ENCODE measurements around the gene HAGH.
"Not testable (repeated sequence)": the region's sequence is repeated elsewhere in the genome, so short reads cannot be mapped to it uniquely, and the experiment has no call there.

The HAGH gene

GRCh38 chr16:1809281-1809801 lies 17.3 kb downstream of the HAGH start:
- DNase-seq = no peak

- no peak for DNase-seq
Observed at GRCh38 chr16:1808691-1809090, 17.9 kb downstream of the HAGH start.

GRCh38 chr16:1807626-1808025 lies 19.0 kb downstream of the HAGH start:
- DNase-seq = no peak

- DNase-seq = no peak
Observed at GRCh38 chr16:1800701-1801100, 25.9 kb downstream of the HAGH start.

- not testable (repeated sequence) for DNase-seq
Observed at GRCh38 chr16:1799263-1799662, 27.4 kb downstream of the HAGH start.

GRCh38 chr16:1794908-1795666 lies 31.5 kb downstream of the HAGH start:
- no peak for DNase-seq

GRCh38 chr16:1794221-1794871 lies 32.3 kb downstream of the HAGH start:
- no peak for DNase-seq

GRCh38 chr16:1793578-1794220 lies 32.9 kb downstream of the HAGH start, which contains the start of gene IGFALS:
IGFALS (minus strand) TSS chr16:1793705; CDS start chr16:1793652, 53 bp downstream.
- DNase-seq = no peak

- no peak for DNase-seq
Observed at GRCh38 chr16:1792836-1793577, 33.6 kb downstream of the HAGH start.

GRCh38 chr16:1791943-1792812 lies 34.4 kb downstream of the HAGH start:
- no peak for DNase-seq

GRCh38 chr16:1791256-1791942 lies 35.2 kb downstream of the HAGH start:
- no peak for DNase-seq

- DNase-seq = no peak
Observed at GRCh38 chr16:1790611-1791255, 35.9 kb downstream of the HAGH start.

GRCh38 chr16:1790261-1790610 lies 36.4 kb downstream of the HAGH start:
- DNase-seq = no peak

GRCh38 chr16:1789643-1790045 lies 37.0 kb downstream of the HAGH start:
- no peak for DNase-seq

GRCh38 chr16:1788708-1789100 lies 37.9 kb downstream of the HAGH start:
- no peak for DNase-seq

- DNase-seq = no peak
Observed at GRCh38 chr16:1788095-1788707, 38.4 kb downstream of the HAGH start.

- no peak for DNase-seq
Observed at GRCh38 chr16:1787322-1788094, 39.1 kb downstream of the HAGH start.

GRCh38 chr16:1787056-1787321 lies 39.6 kb downstream of the HAGH start:
- no peak for DNase-seq

GRCh38 chr16:1786242-1787055 lies 40.2 kb downstream of the HAGH start:
- DNase-seq = no peak

All from KG1 (cell line).